Calu3 (cell line): ENCODE data around the gene RCOR3. TPM values are rescaled to one million over a fixed set of nuclear protein-coding genes. Genes with fewer than 3 reads are reported as not detected.

Experiments
- BruUV-seq: library from RNA; stranded (reverse); fragments of 400-500 nt; replicated peaks from 2 replicates; lab custom pipeline; 2021; lab: Mats Ljungman, UMichigan
- CTCF ChIA-PET: fragments of 300-600 bp; sonication (Branson Sonifier 250); formaldehyde crosslinking; loops from one replicate; lab custom pipeline; 2022; ENCODE audit warnings: antibody characterized with exemption; lab: Charles Lee
- DNase-seq: peaks from one replicate; pipeline ENCODE4 v3.0.0; 2022
- H3K27ac Mint-ChIP-seq: one replicate; pipeline ENCODE4 v1.8.0; 2022; ENCODE audit warnings: mixed read lengths; ENCODE audit not compliant: unreplicated experiment
- H3K27me3 Mint-ChIP-seq: one replicate; pipeline ENCODE4 v1.8.0; 2022; ENCODE audit warnings: mixed read lengths; ENCODE audit not compliant: unreplicated experiment
- H3K36me3 Mint-ChIP-seq: one replicate; pipeline ENCODE4 v1.8.0; 2022; ENCODE audit warnings: mild to moderate bottlenecking, moderate library complexity, mixed read lengths; ENCODE audit not compliant: insufficient read depth, unreplicated experiment
- H3K4me1 Mint-ChIP-seq: one replicate; pipeline ENCODE4 v1.8.0; 2022; ENCODE audit warnings: mild to moderate bottlenecking, low read depth, mixed read lengths; ENCODE audit not compliant: unreplicated experiment
- H3K4me3 Mint-ChIP-seq: one replicate; pipeline ENCODE4 v1.8.0; 2022; ENCODE audit warnings: mild to moderate bottlenecking, low read depth, moderate library complexity, mixed read lengths; ENCODE audit not compliant: unreplicated experiment
- H3K9me3 Mint-ChIP-seq: one replicate; pipeline ENCODE4 v1.8.0; 2022; ENCODE audit warnings: low read depth, mixed read lengths; ENCODE audit not compliant: unreplicated experiment
- intact Hi-C: fragments of 100-400 bp; cut with micrococcal nuclease; formaldehyde crosslinking; loops from one replicate; pipeline ENCODE4 v1.10.0; 2022; ENCODE audit not compliant: unreplicated experiment
- total RNA-seq: library from RNA; stranded (reverse); gene quantifications from 2 replicates; pipeline ENCODE4 v1.2.3, GENCODE V29; 2022
- TF ChIP-seq, protein P1 (sequence below): fragments of 200-600 bp; IDR thresholded peaks from one replicate; pipeline ENCODE4 v1.8.0; 2022; ENCODE audit warnings: antibody characterized with exemption; ENCODE audit not compliant: unreplicated experiment

Gene RCOR3
- total RNA-seq, 1 experiment from 2014 or later: 54.1 TPM

DNA sequence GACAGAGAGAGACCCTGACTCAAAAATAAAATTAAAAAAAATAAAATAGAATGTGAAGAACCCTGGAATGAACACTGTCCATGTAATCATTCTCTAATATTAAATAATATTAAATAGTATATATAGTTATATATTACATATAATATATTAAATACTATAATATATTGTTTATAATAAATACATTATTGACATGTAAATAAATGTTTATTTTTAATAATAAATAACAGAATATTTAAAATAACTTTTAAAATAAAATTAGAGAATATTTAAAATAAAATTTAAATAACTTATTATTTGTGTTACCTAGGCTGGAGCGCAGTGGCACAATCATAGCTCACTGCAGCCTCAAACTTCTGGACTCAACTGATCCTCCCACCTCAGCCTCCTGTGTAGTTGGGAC is 99.5 kb downstream of the RCOR3 start:
- no TSS peak for BruUV-seq
- Mint-ChIP-seq H3K9me3 (no peaks in the 10 kb centered on the region), H3K4me1 (no peaks in the 10 kb centered on the region), H3K4me3 (no peak overlapping the region), H3K27ac (no peak overlapping the region), H3K36me3 (no peaks in the 10 kb centered on the region), H3K27me3 (no peaks in the 10 kb centered on the region)
- no peak for DNase-seq
- intact Hi-C loops: no loop called here
- TF ChIP-seq, protein P1, sequence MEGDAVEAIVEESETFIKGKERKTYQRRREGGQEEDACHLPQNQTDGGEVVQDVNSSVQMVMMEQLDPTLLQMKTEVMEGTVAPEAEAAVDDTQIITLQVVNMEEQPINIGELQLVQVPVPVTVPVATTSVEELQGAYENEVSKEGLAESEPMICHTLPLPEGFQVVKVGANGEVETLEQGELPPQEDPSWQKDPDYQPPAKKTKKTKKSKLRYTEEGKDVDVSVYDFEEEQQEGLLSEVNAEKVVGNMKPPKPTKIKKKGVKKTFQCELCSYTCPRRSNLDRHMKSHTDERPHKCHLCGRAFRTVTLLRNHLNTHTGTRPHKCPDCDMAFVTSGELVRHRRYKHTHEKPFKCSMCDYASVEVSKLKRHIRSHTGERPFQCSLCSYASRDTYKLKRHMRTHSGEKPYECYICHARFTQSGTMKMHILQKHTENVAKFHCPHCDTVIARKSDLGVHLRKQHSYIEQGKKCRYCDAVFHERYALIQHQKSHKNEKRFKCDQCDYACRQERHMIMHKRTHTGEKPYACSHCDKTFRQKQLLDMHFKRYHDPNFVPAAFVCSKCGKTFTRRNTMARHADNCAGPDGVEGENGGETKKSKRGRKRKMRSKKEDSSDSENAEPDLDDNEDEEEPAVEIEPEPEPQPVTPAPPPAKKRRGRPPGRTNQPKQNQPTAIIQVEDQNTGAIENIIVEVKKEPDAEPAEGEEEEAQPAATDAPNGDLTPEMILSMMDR: no peak
- CTCF ChIA-PET: no interaction called here

DNA sequence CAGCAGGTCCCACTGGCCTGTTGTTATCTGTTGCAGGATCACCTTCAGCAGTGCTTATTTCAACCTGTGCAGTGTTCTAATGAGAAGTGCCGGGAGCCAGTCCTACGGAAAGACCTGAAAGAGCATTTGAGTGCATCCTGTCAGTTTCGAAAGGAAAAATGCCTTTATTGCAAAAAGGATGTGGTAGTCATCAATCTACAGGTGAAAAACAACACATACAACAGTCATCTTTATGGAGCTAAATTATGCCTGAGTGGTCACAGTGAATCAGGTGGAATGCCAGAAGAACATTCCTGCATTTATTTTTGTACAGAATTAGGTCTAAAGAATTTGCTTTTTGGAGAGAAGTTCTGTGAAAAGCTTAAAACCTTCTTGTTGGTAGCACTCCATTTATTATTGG is 100.7 kb downstream of the RCOR3 start:
- H3K27me3 Mint-ChIP-seq: no peaks in the 10 kb centered on the region
- no peaks in the 10 kb centered on the region for H3K4me1 Mint-ChIP-seq
- H3K9me3 Mint-ChIP-seq: no peaks in the 10 kb centered on the region
- no peaks in the 10 kb centered on the region for H3K36me3 Mint-ChIP-seq
- DNase-seq: no peak
- no TSS peak for BruUV-seq
- no peak overlapping the region for H3K4me3 Mint-ChIP-seq
- intact Hi-C loops: no loop called here
- CTCF ChIA-PET: no interaction called here
- TF ChIP-seq, protein P1: no peak
- no peak overlapping the region for H3K27ac Mint-ChIP-seq

DNA sequence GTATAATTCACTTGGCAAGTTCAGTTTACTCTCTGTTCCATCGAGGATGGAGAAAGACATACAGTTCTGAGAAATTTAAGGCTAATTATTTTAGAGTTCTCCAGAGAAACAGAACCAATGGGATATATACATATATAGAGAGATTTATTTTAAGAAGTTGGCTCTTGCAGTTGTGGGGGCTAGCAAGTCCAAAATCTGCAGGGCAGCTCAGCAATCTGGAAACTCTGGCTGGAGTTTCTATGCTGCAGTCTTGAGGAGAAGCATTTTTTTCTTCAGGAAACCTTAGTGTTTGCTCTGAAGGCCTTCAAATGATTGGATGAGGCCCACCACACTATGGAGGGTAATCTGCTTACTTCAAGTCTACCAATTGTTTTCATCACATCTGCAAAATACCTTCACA is 102.0 kb downstream of the RCOR3 start:
- Mint-ChIP-seq H3K27ac (no peak overlapping the region), H3K4me1 (no peaks in the 10 kb centered on the region), H3K9me3 (no peaks in the 10 kb centered on the region), H3K27me3 (no peaks in the 10 kb centered on the region), H3K4me3 (no peak overlapping the region), H3K36me3 (no peaks in the 10 kb centered on the region)
- TF ChIP-seq, protein P1: no peak
- intact Hi-C loops: no loop called here
- CTCF ChIA-PET: no interaction called here
- no TSS peak for BruUV-seq
- DNase-seq: no peak

Other genes with a start within 250 kb of the RCOR3 start
- gene KCNH1, start 125.2 kb upstream of the RCOR3 start, total RNA-seq: not detected in 2 replicates
- 13.7 and 15.2 TPM in 2 replicates for gene TRAF5, start 67.5 kb downstream of the RCOR3 start, total RNA-seq
- not detected in 2 replicates for gene RD3, start 232.8 kb downstream of the RCOR3 start, total RNA-seq